Measurements from ENCODE around the gene ACTC1. TPM values are rescaled to one million over a fixed set of nuclear protein-coding genes. Genes with fewer than 3 reads are reported as not detected.

Gene ACTC1
- polyA plus RNA-seq, 3 donors = not detected

DNA sequence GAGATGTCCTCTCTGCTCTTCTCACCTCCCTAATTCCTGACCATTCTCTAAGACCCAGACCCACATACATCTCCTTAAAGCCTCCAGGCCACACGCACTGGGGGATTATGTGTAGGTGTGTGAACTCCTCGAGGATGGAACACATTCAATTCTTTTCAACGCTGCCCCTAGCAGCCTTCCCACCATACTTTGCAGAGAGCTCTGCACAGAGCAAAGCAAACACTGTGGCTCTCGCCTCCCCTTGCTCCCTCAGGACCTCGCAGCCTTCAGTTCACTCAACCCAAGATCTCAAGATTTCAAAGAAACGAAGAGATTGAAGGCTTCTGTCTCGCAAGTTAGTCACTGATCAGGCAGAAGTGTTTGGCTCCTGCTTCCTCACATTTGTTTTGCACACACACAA, 6.0 kb downstream of the ACTC1 start:
- H3K9me3 Mint-ChIP-seq = peaks cover 0 to 6% (median 2%) of the 10 kb centered on the region in 7 donors
- TF ChIP-seq, protein P1, sequence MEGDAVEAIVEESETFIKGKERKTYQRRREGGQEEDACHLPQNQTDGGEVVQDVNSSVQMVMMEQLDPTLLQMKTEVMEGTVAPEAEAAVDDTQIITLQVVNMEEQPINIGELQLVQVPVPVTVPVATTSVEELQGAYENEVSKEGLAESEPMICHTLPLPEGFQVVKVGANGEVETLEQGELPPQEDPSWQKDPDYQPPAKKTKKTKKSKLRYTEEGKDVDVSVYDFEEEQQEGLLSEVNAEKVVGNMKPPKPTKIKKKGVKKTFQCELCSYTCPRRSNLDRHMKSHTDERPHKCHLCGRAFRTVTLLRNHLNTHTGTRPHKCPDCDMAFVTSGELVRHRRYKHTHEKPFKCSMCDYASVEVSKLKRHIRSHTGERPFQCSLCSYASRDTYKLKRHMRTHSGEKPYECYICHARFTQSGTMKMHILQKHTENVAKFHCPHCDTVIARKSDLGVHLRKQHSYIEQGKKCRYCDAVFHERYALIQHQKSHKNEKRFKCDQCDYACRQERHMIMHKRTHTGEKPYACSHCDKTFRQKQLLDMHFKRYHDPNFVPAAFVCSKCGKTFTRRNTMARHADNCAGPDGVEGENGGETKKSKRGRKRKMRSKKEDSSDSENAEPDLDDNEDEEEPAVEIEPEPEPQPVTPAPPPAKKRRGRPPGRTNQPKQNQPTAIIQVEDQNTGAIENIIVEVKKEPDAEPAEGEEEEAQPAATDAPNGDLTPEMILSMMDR (IDR thresholded peaks at IDR 0.05) = no peak
- no peak overlapping the region for H3K9ac ChIP-seq (ENCODE audit: insufficient read depth, low read length, poor library complexity, severe bottlenecking)
- H3K36me3 ChIP-seq (replicated peaks in 1 of 2; ENCODE audit: control insufficient read depth in 1 of 2, insufficient read depth in 2 of 2, low read length in 2 of 2) = no peaks in the 10 kb centered on the region
- no peaks in the 10 kb centered on the region for H3K79me2 ChIP-seq (ENCODE audit: insufficient read depth, low read length)
- no peak overlapping the region for H3K4me3 Mint-ChIP-seq
- H3K4me1 ChIP-seq (ENCODE audit: control insufficient read depth in 1 of 2, insufficient read depth in 2 of 2, low read length in 2 of 2) = no peaks in the 10 kb centered on the region
- intact Hi-C loops (cut with micrococcal nuclease) = no loop called here
- no peaks in the 10 kb centered on the region for H3K9me3 ChIP-seq (replicated peaks in 1 of 2; ENCODE audit: control insufficient read depth in 1 of 2, insufficient read depth in 1 of 2, low read length in 2 of 2)
- no peak overlapping the region for H3K4me3 ChIP-seq (replicated peaks in 1 of 3; ENCODE audit: low read depth in 2 of 3, low read length in 3 of 3)
- WGBS (ENCODE audit: insufficient coverage) = no CpG with 5 or more reads among the region's 7 CpGs
- no peak overlapping the region for H2AFZ ChIP-seq (ENCODE audit: insufficient read depth, low read depth, low read length, poor library complexity, severe bottlenecking)
- no peak overlapping the region for H3K4me2 ChIP-seq (replicated peaks; ENCODE audit: extremely low read depth, low read length, poor library complexity, severe bottlenecking)
- H3K27ac ChIP-seq (ENCODE audit: low read depth in 1 of 2, low read length in 2 of 2) = no peak overlapping the region
- H3K27me3 Mint-ChIP-seq (ENCODE audit: low read depth in 3 of 3) = peaks cover 16 to 20% (median 17%) of the 10 kb centered on the region in 3 donors
- H4K20me1 ChIP-seq (ENCODE audit: insufficient read depth, low read length) = no peaks in the 10 kb centered on the region
- no peaks in the 10 kb centered on the region for H3K4me1 Mint-ChIP-seq
- H3K36me3 Mint-ChIP-seq = no peaks in the 10 kb centered on the region
- H3K27me3 ChIP-seq (ENCODE audit: control insufficient read depth in 2 of 2, insufficient read depth in 2 of 2, low read length in 2 of 2) = peaks cover 6 to 12% of the 10 kb centered on the region in 2 donors
- no peak overlapping the region for H3K27ac Mint-ChIP-seq
- DNase-seq = no peak

DNA sequence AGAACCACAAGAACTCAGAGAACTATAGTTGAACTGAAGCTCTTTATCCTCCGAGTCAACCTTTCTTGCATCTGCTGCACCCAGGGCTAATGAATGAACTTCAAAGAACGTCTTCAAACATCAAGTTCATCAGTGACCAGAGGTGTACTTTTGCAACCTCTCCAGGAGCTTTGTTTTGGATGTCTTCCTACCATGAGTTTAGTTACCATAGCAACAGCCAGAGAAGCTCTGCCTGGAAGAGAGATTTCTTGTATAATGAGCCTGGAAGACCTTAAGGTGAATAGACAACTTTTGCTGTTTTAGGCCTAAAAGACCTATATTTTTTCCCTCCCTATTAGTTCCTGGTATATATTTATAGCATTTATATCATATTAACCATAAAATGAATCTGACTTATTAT, 9.1 kb downstream of the ACTC1 start:
- H3K27me3 Mint-ChIP-seq (ENCODE audit: low read depth in 3 of 3) = peaks cover 2 to 9% (median 6%) of the 10 kb centered on the region in 3 donors
- no peaks in the 10 kb centered on the region for H3K79me2 ChIP-seq (ENCODE audit: insufficient read depth, low read length)
- intact Hi-C loops (cut with micrococcal nuclease) = no loop called here
- no peaks in the 10 kb centered on the region for H3K36me3 Mint-ChIP-seq
- H3K4me2 ChIP-seq (replicated peaks; ENCODE audit: extremely low read depth, low read length, poor library complexity, severe bottlenecking) = no peak overlapping the region
- WGBS (ENCODE audit: insufficient coverage) = 100% methylated on average over 1 of the region's 2 CpGs
- H3K27me3 ChIP-seq (ENCODE audit: control insufficient read depth in 2 of 2, insufficient read depth in 2 of 2, low read length in 2 of 2) = no peaks in the 10 kb centered on the region
- DNase-seq = no peak
- TF ChIP-seq, protein P1 (IDR thresholded peaks at IDR 0.05) = no peak
- no peak overlapping the region for H3K27ac ChIP-seq (ENCODE audit: low read depth in 1 of 2, low read length in 2 of 2)
- H3K27ac Mint-ChIP-seq = no peak overlapping the region
- H3K4me1 ChIP-seq (ENCODE audit: control insufficient read depth in 1 of 2, insufficient read depth in 2 of 2, low read length in 2 of 2) = no peaks in the 10 kb centered on the region
- no peak overlapping the region for H2AFZ ChIP-seq (ENCODE audit: insufficient read depth, low read depth, low read length, poor library complexity, severe bottlenecking)
- H3K9ac ChIP-seq (ENCODE audit: insufficient read depth, low read length, poor library complexity, severe bottlenecking) = no peak overlapping the region
- no peaks in the 10 kb centered on the region for H4K20me1 ChIP-seq (ENCODE audit: insufficient read depth, low read length)
- H3K4me3 Mint-ChIP-seq = no peak overlapping the region
- no peak overlapping the region for H3K4me3 ChIP-seq (replicated peaks in 1 of 3; ENCODE audit: low read depth in 2 of 3, low read length in 3 of 3)
- no peaks in the 10 kb centered on the region for H3K36me3 ChIP-seq (replicated peaks in 1 of 2; ENCODE audit: control insufficient read depth in 1 of 2, insufficient read depth in 2 of 2, low read length in 2 of 2)
- no peaks in the 10 kb centered on the region for H3K9me3 ChIP-seq (replicated peaks in 1 of 2; ENCODE audit: control insufficient read depth in 1 of 2, insufficient read depth in 1 of 2, low read length in 2 of 2)
- no peaks in the 10 kb centered on the region for H3K4me1 Mint-ChIP-seq
- peaks cover 0 to 7% (median 4%) of the 10 kb centered on the region in 7 donors for H3K9me3 Mint-ChIP-seq

Data from CD14-positive monocyte (primary cell).